Left ventricle myocardium inferior (tissue), 1 donor: ENCODE measurements around the gene BMP7. TPM values are rescaled to one million over a fixed set of nuclear protein-coding genes. Genes with fewer than 3 reads are reported as not detected.

Experiments
- DNase-seq: peaks from one replicate; pipeline ENCODE4 v3.0.0-alpha.2; 2020
- H3K27ac ChIP-seq: fragments of 200-600 bp; replicated peaks from 2 replicates; pipeline ENCODE4 v1.8.0; 2021
- H3K27me3 ChIP-seq: fragments of 200-600 bp; 2 replicates; pipeline ENCODE4 v1.8.0; 2021; ENCODE audit warnings: low read depth
- H3K36me3 ChIP-seq: fragments of 200-600 bp; 2 replicates; pipeline ENCODE4 v1.8.0; 2021
- H3K4me1 ChIP-seq: fragments of 200-600 bp; 2 replicates; pipeline ENCODE4 v1.8.0; 2021
- H3K4me3 ChIP-seq: fragments of 200-600 bp; 2 replicates; pipeline ENCODE4 v1.8.0; 2021; ENCODE audit warnings: mild to moderate bottlenecking, moderate library complexity
- H3K9me3 ChIP-seq: fragments of 200-600 bp; replicated peaks from 2 replicates; pipeline ENCODE4 v1.8.0; 2021
- CTCF ChIP-seq: fragments of 200-600 bp; IDR thresholded peaks from 2 replicates; pipeline ENCODE4 v1.8.0; 2021; ENCODE audit warnings: antibody characterized with exemption, mild to moderate bottlenecking, borderline replicate concordance
- intact Hi-C: fragments of 100-400 bp; cut with micrococcal nuclease; formaldehyde crosslinking; loops from one replicate; pipeline ENCODE4 v1.11.0; 2022
- long read RNA-seq: library from polyadenylated mRNA; unstranded; transcript quantifications from one replicate; pipeline ENCODE4 v2.0.0, GENCODE V29; 2021
- total RNA-seq: library from RNA; stranded (reverse); fragmentation: NEBNext Ultra II Directional; extraction: Animal tissue kit (Norgen Biotek cat#: 25700); gene quantifications from one replicate; pipeline ENCODE4 v1.2.1, GENCODE V29; 2021
- donor health status: DM: no; HTN: yes; CAD: no; lungs with severe emphysema.

Gene BMP7
- total RNA-seq = 19.9 TPM
- long read RNA-seq, full-length matches to known transcripts = 69 of 75 reads
- long read RNA-seq, partial matches to known transcripts = 2 of 75 reads
- long read RNA-seq, other reads (novel, unspliced or antisense) = 4 of 75 reads

GRCh38 chr20:57266291-57267157 is at the start of gene BMP7:
TSS of gene BMP7 (minus strand) at chr20:57266641. CDS start at chr20:57266122, 519 bp downstream.
- TF ChIP-seq CTCF = no peak
- Histone ChIP-seq H3K9me3 (no peaks in the 10 kb centered on the region), H3K36me3 (no peaks in the 10 kb centered on the region), H3K4me1 (peaks cover 25% of the 10 kb centered on the region), H3K4me3 (peak within 1 kb of the TSS; percentile 65), H3K27ac (peak within 1 kb of the TSS; percentile 52), H3K27me3 (peaks cover 93% of the 10 kb centered on the region)
- no peak for DNase-seq
- intact Hi-C loops = no loop called here

- H3K9me3 ChIP-seq = no peaks in the 10 kb centered on the region
- no peaks in the 10 kb centered on the region for H3K36me3 ChIP-seq
- no peak for DNase-seq
- H3K27ac ChIP-seq = no peak overlapping the region
- H3K27me3 ChIP-seq = peaks cover 64% of the 10 kb centered on the region
- no peaks in the 10 kb centered on the region for H3K4me1 ChIP-seq
- no peak for TF ChIP-seq CTCF
- intact Hi-C loops = no loop called here
- no peak overlapping the region for H3K4me3 ChIP-seq
These were observed 49.6 kb upstream of the BMP7 start for GRCh38 chr20:57315976-57316480.

GRCh38 chr20:57315083-57315975 is 48.9 kb upstream of the BMP7 start:
- intact Hi-C loops = no loop called here
- no peak for TF ChIP-seq CTCF

GRCh38 chr20:57313951-57314350 is 47.5 kb upstream of the BMP7 start:
- no peaks in the 10 kb centered on the region for H3K9me3 ChIP-seq
- H3K36me3 ChIP-seq = no peaks in the 10 kb centered on the region
- H3K4me3 ChIP-seq = no peak overlapping the region
- no peaks in the 10 kb centered on the region for H3K4me1 ChIP-seq
- H3K27me3 ChIP-seq = peaks cover 66% of the 10 kb centered on the region
- DNase-seq = no peak
- no peak overlapping the region for H3K27ac ChIP-seq
- intact Hi-C loops = no loop called here
- TF ChIP-seq CTCF = no peak

More at GRCh38 chr20:57315083-57315975, 48.9 kb upstream of the BMP7 start:
- Histone ChIP-seq H3K4me1 (no peaks in the 10 kb centered on the region), H3K4me3 (no peak overlapping the region), H3K9me3 (no peaks in the 10 kb centered on the region), H3K27ac (no peak overlapping the region), H3K36me3 (no peaks in the 10 kb centered on the region), H3K27me3 (peaks cover 64% of the 10 kb centered on the region)
- no peak for DNase-seq

- no peaks in the 10 kb centered on the region for H3K36me3 ChIP-seq
- intact Hi-C loops = no loop called here
- H3K27ac ChIP-seq = no peak overlapping the region
- no peaks in the 10 kb centered on the region for H3K4me1 ChIP-seq
- H3K9me3 ChIP-seq = no peaks in the 10 kb centered on the region
- DNase-seq = no peak
- H3K4me3 ChIP-seq = no peak overlapping the region
- no peak for TF ChIP-seq CTCF
- H3K27me3 ChIP-seq = peaks cover 68% of the 10 kb centered on the region
These were observed 46.8 kb upstream of the BMP7 start for GRCh38 chr20:57313230-57313629.
